Astrocyte (in vitro differentiated cells and primary cell): Measurements from ENCODE around the gene UPF2. TPM values are rescaled to one million over a fixed set of nuclear protein-coding genes. Genes with fewer than 3 reads are reported as not detected.

Experiments
- DNase-seq: peaks from one replicate; pipeline ENCODE4 v3.0.0-alpha.2; 2010; ENCODE audit warnings: low read depth
- FAIRE-seq: peaks from 2 replicates; lab custom pipeline; 2011; peaks lifted over from hg19 to GRCh38; lab: Jason Lieb, UNC
- H2AFZ ChIP-seq: 2 replicates; pipeline ENCODE4 v1.6.0; 2012; ENCODE audit warnings: low read depth, low read length, inconsistent platforms
- H3K27ac ChIP-seq: 2 replicates; pipeline ENCODE4 v1.5.1; 2011; ENCODE audit warnings: low read depth, low read length, inconsistent platforms
- H3K27me3 ChIP-seq: 2 replicates; pipeline ENCODE4 v1.6.0; 2011; ENCODE audit warnings: low read length, inconsistent platforms; ENCODE audit not compliant: insufficient read depth
- H3K36me3 ChIP-seq: 2 replicates; pipeline ENCODE4 v1.5.1; 2011; ENCODE audit warnings: low read length, inconsistent platforms; ENCODE audit not compliant: insufficient read depth
- H3K4me1 ChIP-seq: 2 replicates; pipeline ENCODE4 v1.5.1; 2011; ENCODE audit warnings: low read length, inconsistent platforms; ENCODE audit not compliant: insufficient read depth
- H3K4me2 ChIP-seq: 2 replicates; pipeline ENCODE4 v1.6.0; 2012; ENCODE audit warnings: low read length, inconsistent platforms
- H3K4me3 ChIP-seq: 2 replicates; pipeline ENCODE4 v1.5.1; 2011; ENCODE audit warnings: low read depth, mild to moderate bottlenecking, low read length, inconsistent platforms; ENCODE audit not compliant: insufficient read depth
- H3K79me2 ChIP-seq: 2 replicates; pipeline ENCODE4 v1.6.0; 2012; ENCODE audit warnings: mild to moderate bottlenecking, low read length, inconsistent platforms; ENCODE audit not compliant: insufficient read depth
- H3K9ac ChIP-seq: 2 replicates; pipeline ENCODE4 v1.6.0; 2012; ENCODE audit warnings: mild to moderate bottlenecking, low read length, inconsistent platforms
- H3K9me3 ChIP-seq: 2 replicates; pipeline ENCODE4 v1.5.1; 2012; ENCODE audit warnings: low read depth, mild to moderate bottlenecking, low read length, inconsistent platforms; ENCODE audit not compliant: insufficient read depth
- H4K20me1 ChIP-seq: 2 replicates; pipeline ENCODE4 v1.6.0; 2012; ENCODE audit warnings: low read length, inconsistent platforms; ENCODE audit not compliant: insufficient read depth
- H3K27ac Mint-ChIP-seq: one replicate; pipeline ENCODE4 v1.8.0; 2021; ENCODE audit warnings: mild to moderate bottlenecking, mixed read lengths; ENCODE audit not compliant: unreplicated experiment
- H3K27me3 Mint-ChIP-seq: one replicate; pipeline ENCODE4 v1.8.0; 2021; ENCODE audit warnings: low read depth, mixed read lengths; ENCODE audit not compliant: unreplicated experiment
- H3K36me3 Mint-ChIP-seq: one replicate; pipeline ENCODE4 v1.8.0; 2021; ENCODE audit warnings: low read depth, mixed read lengths; ENCODE audit not compliant: unreplicated experiment
- H3K4me1 Mint-ChIP-seq: one replicate; pipeline ENCODE4 v1.8.0; 2021; ENCODE audit warnings: low read depth, mixed read lengths; ENCODE audit not compliant: unreplicated experiment
- H3K4me3 Mint-ChIP-seq: one replicate; pipeline ENCODE4 v1.8.0; 2021; ENCODE audit warnings: mild to moderate bottlenecking, moderate library complexity, mixed read lengths; ENCODE audit not compliant: unreplicated experiment
- H3K9me3 Mint-ChIP-seq: one replicate; pipeline ENCODE4 v1.8.0; 2021; ENCODE audit warnings: mild to moderate bottlenecking, mixed read lengths; ENCODE audit not compliant: unreplicated experiment
- CTCF ChIP-seq: IDR thresholded peaks from 2 replicates; pipeline ENCODE4 v1.5.1; 2011; ENCODE audit warnings: low read depth, mild to moderate bottlenecking, inconsistent platforms, low read length, moderate library complexity; ENCODE audit not compliant: insufficient read depth
- EZH2 ChIP-seq: IDR thresholded peaks from 2 replicates; pipeline ENCODE4 v1.6.1; 2012; ENCODE audit warnings: mild to moderate bottlenecking, low read length, inconsistent platforms; ENCODE audit not compliant: insufficient read depth
- total RNA-seq: library from RNA; stranded (reverse); gene quantifications from 2 replicates; pipeline ENCODE4 v1.2.1, GENCODE V29; 2021

Gene UPF2
- total RNA-seq, 1 donor from 2014 or later, result 23.2 TPM

- no peak overlapping the region for H3K9ac ChIP-seq
- TF ChIP-seq CTCF, result no peak
- TF ChIP-seq EZH2, result no peak
- H2AFZ ChIP-seq, result no peak overlapping the region
- DNase-seq (no peak), FAIRE-seq (no peak)
- no peak overlapping the region for H3K27ac ChIP-seq
- no peaks in the 10 kb centered on the region for H3K4me1 ChIP-seq
- H3K36me3 ChIP-seq, result peaks cover 25% of the 10 kb centered on the region
- no peaks in the 10 kb centered on the region for H3K27me3 ChIP-seq
- H3K4me3 ChIP-seq, result no peak overlapping the region
- Mint-ChIP-seq H3K4me1 (no peaks in the 10 kb centered on the region), H3K9me3 (peaks cover 4% of the 10 kb centered on the region), H3K27me3 (no peaks in the 10 kb centered on the region), H3K36me3 (peaks cover 19% of the 10 kb centered on the region), H3K27ac (no peak overlapping the region), H3K4me3 (no peak overlapping the region)
- no peaks in the 10 kb centered on the region for H3K79me2 ChIP-seq
- no peak overlapping the region for H3K4me2 ChIP-seq
- no peaks in the 10 kb centered on the region for H4K20me1 ChIP-seq
- H3K9me3 ChIP-seq, result no peaks in the 10 kb centered on the region
Observed at GRCh38 chr10:11962176-11962575, 80.4 kb downstream of the UPF2 start.

- Mint-ChIP-seq H3K4me1 (no peaks in the 10 kb centered on the region), H3K4me3 (no peak overlapping the region), H3K36me3 (peaks cover 19% of the 10 kb centered on the region), H3K27me3 (no peaks in the 10 kb centered on the region), H3K9me3 (peaks cover 4% of the 10 kb centered on the region), H3K27ac (no peak overlapping the region)
- Histone ChIP-seq H3K79me2 (no peaks in the 10 kb centered on the region), H3K27me3 (no peaks in the 10 kb centered on the region), H3K4me3 (no peak overlapping the region), H2AFZ (no peak overlapping the region), H4K20me1 (no peaks in the 10 kb centered on the region), H3K27ac (no peak overlapping the region), H3K4me2 (no peak overlapping the region), H3K9ac (no peak overlapping the region), H3K9me3 (no peaks in the 10 kb centered on the region), H3K4me1 (no peaks in the 10 kb centered on the region), H3K36me3 (peaks cover 25% of the 10 kb centered on the region)
- DNase-seq (no peak), FAIRE-seq (no peak)
- TF ChIP-seq EZH2 (no peak), CTCF (no peak)
Observed at GRCh38 chr10:11961771-11962170, 80.8 kb downstream of the UPF2 start.

GRCh38 chr10:11959966-11960365 lies 82.6 kb downstream of the UPF2 start:
- TF ChIP-seq EZH2 (no peak), CTCF (no peak)
- peaks cover 12% of the 10 kb centered on the region for H3K36me3 Mint-ChIP-seq
- H3K36me3 ChIP-seq, result peaks cover 30% of the 10 kb centered on the region

More at GRCh38 chr10:11959966-11960365, 82.6 kb downstream of the UPF2 start:
- H3K9me3 ChIP-seq, result no peaks in the 10 kb centered on the region
- H3K9me3 Mint-ChIP-seq, result no peaks in the 10 kb centered on the region
- H3K79me2 ChIP-seq, result no peaks in the 10 kb centered on the region
- H3K27me3 Mint-ChIP-seq, result no peaks in the 10 kb centered on the region
- no peak overlapping the region for H3K4me2 ChIP-seq
- FAIRE-seq (no peak), DNase-seq (no peak)
- H3K9ac ChIP-seq, result no peak overlapping the region
- no peak overlapping the region for H3K27ac Mint-ChIP-seq
- H3K4me3 ChIP-seq, result no peak overlapping the region
- no peaks in the 10 kb centered on the region for H3K4me1 ChIP-seq
- H3K4me3 Mint-ChIP-seq, result no peak overlapping the region
- no peaks in the 10 kb centered on the region for H4K20me1 ChIP-seq
- H3K27ac ChIP-seq, result no peak overlapping the region
- H3K4me1 Mint-ChIP-seq, result no peaks in the 10 kb centered on the region
- H2AFZ ChIP-seq, result no peak overlapping the region
- H3K27me3 ChIP-seq, result no peaks in the 10 kb centered on the region
